GM12875 (cell line): ENCODE data around the gene FIGN.

Source experiments
- H3K4me3 ChIP-seq: one replicate; pipeline ENCODE4 v1.5.1; 2011; ENCODE audit warnings: low read depth, low read length, control low read depth
- TF ChIP-seq, protein P1 (sequence below): IDR thresholded peaks from 2 replicates; pipeline ENCODE4 v1.5.1; 2011; ENCODE audit warnings: low read depth, mild to moderate bottlenecking, control low read depth, inconsistent platforms, low read length, moderate library complexity, borderline replicate concordance; ENCODE audit not compliant: insufficient read depth

FIGN gene

DNA sequence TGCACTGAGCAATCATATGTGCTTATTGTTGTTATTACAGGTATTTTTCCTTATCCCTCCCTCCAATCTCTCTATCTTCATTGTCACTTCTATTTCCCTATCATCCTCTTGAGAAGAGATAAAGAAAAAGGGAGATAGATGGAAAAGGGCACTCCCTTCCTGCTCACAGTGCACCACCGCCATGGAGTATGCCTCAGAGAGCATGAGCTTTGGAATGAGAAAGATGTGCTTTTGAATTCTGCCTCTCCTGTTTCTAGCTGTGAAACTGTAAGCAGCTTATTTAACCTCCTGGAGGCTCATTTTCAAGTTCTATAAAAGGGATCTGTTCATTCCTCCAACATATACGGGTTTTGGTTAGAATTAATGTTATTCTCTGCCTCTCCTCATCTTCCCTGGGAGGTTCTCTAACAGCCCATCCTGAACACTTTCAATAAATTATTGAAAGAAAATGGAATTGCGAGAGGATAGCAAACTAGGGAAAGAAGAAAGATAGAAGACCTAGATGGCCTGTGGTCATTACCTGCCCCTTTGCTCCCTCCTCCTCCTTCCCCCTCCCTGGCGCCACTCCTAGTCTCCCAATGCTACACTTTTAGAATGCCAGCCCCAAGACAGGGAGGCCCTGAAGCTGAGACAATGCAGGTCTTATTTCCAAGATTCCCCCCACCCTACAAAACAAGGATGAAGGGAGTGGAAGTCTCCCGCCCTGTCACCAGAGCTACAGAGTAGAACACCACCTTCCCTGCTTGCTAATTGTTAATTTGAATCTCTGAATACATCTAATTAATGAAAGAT lies 37.8 kb downstream of the FIGN start:
- H3K4me3 ChIP-seq: no peak overlapping the region
- TF ChIP-seq, protein P1, sequence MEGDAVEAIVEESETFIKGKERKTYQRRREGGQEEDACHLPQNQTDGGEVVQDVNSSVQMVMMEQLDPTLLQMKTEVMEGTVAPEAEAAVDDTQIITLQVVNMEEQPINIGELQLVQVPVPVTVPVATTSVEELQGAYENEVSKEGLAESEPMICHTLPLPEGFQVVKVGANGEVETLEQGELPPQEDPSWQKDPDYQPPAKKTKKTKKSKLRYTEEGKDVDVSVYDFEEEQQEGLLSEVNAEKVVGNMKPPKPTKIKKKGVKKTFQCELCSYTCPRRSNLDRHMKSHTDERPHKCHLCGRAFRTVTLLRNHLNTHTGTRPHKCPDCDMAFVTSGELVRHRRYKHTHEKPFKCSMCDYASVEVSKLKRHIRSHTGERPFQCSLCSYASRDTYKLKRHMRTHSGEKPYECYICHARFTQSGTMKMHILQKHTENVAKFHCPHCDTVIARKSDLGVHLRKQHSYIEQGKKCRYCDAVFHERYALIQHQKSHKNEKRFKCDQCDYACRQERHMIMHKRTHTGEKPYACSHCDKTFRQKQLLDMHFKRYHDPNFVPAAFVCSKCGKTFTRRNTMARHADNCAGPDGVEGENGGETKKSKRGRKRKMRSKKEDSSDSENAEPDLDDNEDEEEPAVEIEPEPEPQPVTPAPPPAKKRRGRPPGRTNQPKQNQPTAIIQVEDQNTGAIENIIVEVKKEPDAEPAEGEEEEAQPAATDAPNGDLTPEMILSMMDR: no peak

DNA sequence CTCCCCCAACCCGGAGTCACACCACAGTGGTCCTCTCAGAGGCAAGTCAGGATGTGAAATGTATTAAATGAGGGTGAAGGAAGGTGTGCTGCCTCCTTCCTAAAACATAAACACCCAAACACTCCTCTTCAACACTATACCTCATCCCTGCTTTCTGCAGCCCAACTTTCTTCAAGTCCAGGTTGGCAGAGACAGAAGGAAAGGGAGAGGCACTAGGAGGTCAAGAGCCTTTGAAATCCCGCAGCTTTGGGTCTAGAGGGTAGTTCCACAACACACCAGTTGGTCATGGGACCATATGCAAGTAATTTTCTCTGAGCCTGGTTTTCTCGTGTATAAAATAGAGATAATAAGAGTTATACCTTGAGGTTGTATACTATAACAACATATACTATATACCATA lies 38.4 kb downstream of the FIGN start:
- no peak overlapping the region for H3K4me3 ChIP-seq
- TF ChIP-seq, protein P1: no peak

DNA sequence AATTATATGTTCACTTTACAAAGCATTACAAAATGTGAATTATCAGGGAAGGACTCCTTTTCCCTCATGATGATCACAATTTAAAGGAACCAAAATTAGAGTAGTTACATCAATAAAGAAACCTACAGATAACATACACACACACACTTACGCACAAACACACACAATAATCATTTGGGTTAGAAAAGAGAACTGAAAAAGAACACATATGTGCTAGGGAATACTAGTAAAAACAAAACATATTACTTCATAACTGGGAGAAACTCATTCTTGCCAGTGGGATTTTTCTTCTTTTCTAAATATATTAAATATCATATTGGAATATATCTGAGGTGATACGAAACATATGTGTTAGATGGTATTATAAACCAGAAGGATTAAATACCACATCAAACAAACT lies 42.3 kb downstream of the FIGN start:
- H3K4me3 ChIP-seq: no peak overlapping the region
- TF ChIP-seq, protein P1: no peak

DNA sequence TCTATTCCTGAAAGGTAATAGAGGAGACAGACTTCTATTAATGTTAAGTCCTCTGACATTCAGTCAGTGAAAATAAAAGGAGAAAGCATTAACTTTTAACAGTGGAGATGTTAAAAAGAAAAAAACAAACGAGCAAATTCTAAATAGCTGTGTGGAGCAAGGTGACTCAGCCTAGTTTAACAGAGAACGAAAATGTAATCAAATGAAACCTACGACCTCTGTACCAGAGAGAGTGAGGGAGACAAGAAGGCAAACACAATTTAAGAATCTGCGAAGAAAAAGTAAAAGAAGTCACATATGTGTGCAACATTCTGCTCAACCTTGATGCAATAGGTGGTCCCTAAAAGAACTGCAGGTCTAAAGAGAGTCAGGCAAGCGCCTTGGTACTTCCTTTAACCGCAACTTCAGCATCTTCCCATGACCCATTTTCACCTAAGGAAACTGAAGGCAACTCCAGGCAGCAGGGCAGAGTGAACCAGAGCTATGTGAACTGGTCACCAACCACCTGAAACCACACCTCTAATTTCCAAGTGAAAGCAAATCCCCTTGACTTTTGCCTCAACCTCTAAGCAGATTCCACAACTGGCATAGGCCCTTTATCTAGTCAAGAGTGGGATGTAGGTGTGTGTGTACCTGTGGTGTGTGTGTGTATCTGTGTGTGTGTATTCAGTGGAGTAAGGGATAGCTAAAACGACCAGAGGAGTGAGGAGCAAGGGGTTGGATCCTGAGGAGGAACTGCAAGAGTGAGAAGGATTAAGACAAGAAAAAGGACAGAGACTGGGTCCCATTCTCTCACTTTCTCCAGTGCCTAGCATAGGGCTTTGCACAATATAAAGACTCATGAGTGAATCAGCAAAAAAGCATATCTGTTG lies 43.0 kb downstream of the FIGN start:
- H3K4me3 ChIP-seq: no peak overlapping the region
- TF ChIP-seq, protein P1: no peak

DNA sequence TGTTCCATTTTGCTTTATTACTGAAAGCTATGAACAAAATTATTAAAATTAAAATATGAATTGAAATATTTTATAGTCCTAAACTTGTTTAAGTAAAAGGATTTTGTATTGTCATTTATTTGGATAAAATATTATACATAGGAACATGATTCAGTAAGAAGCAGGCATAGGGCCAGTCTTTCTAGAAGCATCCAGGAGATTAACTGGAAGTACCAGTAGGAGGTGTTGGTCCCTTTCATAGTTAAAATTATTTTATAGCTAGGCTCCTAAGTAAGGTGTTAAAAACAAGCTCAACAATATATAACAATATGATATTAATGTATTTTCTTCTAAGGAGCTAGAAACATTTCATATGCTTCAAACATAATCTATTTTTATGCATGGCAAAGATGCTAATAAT lies 43.7 kb downstream of the FIGN start:
- TF ChIP-seq, protein P1: no peak
- H3K4me3 ChIP-seq: no peak overlapping the region

DNA sequence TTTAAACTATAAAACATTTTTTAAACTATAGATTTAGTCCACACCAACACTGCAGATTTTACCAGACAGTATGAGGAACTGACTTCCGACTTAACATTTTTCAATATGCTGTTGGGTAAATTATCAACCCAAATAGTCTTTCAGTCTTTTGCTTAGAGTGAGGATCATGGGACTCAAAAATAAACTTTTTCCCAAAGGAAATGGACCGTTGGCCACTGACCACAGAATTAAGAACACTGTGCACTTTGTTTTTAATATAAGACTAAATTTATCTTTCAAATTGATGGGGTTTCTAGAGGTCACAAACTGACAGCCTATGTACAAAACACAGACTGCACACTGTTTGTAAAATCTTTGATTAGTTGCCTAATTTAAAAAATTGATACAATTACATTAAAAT lies 44.9 kb downstream of the FIGN start:
- no peak overlapping the region for H3K4me3 ChIP-seq
- TF ChIP-seq, protein P1: no peak
